Smooth muscle cell of the pulmonary artery (primary cell): ENCODE data around the gene MALRD1. TPM values are rescaled to one million over a fixed set of nuclear protein-coding genes. Genes with fewer than 3 reads are reported as not detected.

Experiments used
- total RNA-seq: library from RNA; depleted of rRNA; stranded (reverse); fragments of >200 nt; gene quantifications from 2 replicates; pipeline ENCODE4 v1.2.3, GENCODE V29; 2014

The MALRD1 gene
- 0.07 and 0.85 TPM in 2 replicates for total RNA-seq

GRCh38 chr10:19048489-19048888, at the start of gene MALRD1:
TSS of gene MALRD1 (plus strand) at chr10:19048801. CDS start at chr10:19048939, 138 bp downstream.

